Subcutaneous adipose tissue (tissue), 4 donors: ENCODE results near the gene ROBO1. TPM values are rescaled to one million over a fixed set of nuclear protein-coding genes. Genes with fewer than 3 reads are reported as not detected.

Experiments
- CTCF ChIP-seq: fragments of 450-650 bp; IDR thresholded peaks from one replicate; pipeline ENCODE4 v1.5.1; 2016; ENCODE audit warnings: low read depth, mild to moderate bottlenecking, control low read depth, antibody characterized with exemption, moderate library complexity
- total RNA-seq, 4 donors: library from RNA; depleted of rRNA; stranded (reverse); fragments of >200 nt; gene quantifications; one replicate each; pipeline ENCODE4 v1.1.0, GENCODE V29; 2016

Gene ROBO1
- total RNA-seq, 4 donors from 2014 or later: 26.6 to 34.0 (median 30.8) TPM

GRCh38 chr3:78606756-78607155 is 1161.0 kb downstream of the ROBO1 start:
- TF ChIP-seq CTCF: no peak

GRCh38 chr3:78605178-78605577 is 1162.6 kb downstream of the ROBO1 start:
- no peak for TF ChIP-seq CTCF

- no peak for TF ChIP-seq CTCF
Observed at GRCh38 chr3:78604341-78604740, 1163.5 kb downstream of the ROBO1 start.

- no peak for TF ChIP-seq CTCF
Observed at GRCh38 chr3:78601249-78601648, 1166.5 kb downstream of the ROBO1 start.

- TF ChIP-seq CTCF: no peak
Observed at GRCh38 chr3:78589778-78590177, 1178.0 kb downstream of the ROBO1 start.

- TF ChIP-seq CTCF: no peak
Observed at GRCh38 chr3:78588906-78589621, 1178.7 kb downstream of the ROBO1 start.

GRCh38 chr3:78580681-78581080 is 1187.1 kb downstream of the ROBO1 start:
- TF ChIP-seq CTCF: no peak
